ENCODE measurements around the gene LYPD3. TPM values are rescaled to one million over a fixed set of nuclear protein-coding genes. Genes with fewer than 3 reads are reported as not detected.
A peak's percentile ranks its signal among the peaks of the same experiment; 100 is the strongest.

The LYPD3 gene
- total RNA-seq, 1 experiment from 2014 or later = not detected

DNA sequence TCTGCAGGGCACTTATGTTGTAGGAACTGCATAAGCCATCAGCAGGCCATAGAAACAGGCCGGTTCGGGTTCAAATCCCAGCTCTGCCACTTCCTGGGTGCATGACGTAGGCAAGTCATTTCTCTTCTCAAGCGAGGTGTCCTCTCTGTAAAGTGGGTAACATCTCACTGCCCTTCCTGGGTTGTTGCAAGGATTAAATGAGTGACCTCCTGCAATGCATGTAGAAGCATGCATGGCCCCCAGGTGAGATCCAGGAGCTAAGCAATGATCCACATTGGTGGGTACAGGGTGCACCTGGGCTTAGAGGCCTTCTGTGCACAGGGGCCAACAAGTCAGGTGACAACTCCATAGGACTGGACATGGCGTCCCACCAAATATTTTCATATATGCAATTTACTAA is 25.4 kb upstream of the LYPD3 start:
- no peak for DNase-seq
- no peaks in the 10 kb centered on the region for H3K36me3 ChIP-seq

DNA sequence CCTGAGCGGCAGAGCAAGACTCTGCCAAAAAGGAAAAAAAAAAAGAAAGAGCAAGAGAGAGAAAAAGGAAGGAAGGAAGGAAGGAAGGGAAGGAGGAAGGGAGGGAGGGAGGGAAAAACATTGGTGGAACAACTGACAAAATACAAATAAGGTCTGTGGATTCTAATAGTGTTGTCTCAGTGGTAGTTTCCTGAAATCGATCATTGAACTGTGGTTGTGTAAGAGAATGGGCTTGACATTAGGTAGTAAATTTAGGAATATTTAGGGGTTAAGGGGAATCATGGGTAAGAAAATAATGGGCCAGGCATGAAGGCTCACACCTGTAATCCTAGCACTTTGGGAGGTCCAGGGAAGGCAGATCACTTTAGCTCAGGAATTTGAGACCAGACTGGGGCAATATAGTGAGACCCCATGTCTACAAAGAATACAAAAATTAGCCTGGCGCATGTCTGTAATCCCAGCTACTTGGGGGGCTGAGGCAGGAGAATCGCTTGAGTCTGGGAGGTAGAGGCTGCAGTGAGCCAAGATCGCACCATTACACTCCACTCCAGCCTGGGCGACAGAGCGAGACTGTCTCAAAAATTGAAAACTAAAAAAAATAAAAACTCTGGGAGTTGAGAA is 24.7 kb upstream of the LYPD3 start:
- Histone ChIP-seq H3K4me3 (no peak overlapping the region), H3K27me3 (no peaks in the 10 kb centered on the region), H3K36me3 (no peaks in the 10 kb centered on the region), H3K9me3 (no peaks in the 10 kb centered on the region)
- no peak for DNase-seq

More for the DNA sequence above, 25.4 kb upstream of the LYPD3 start:
- no peaks in the 10 kb centered on the region for H3K27me3 ChIP-seq
- H3K4me3 ChIP-seq = no peak overlapping the region
- no peaks in the 10 kb centered on the region for H3K9me3 ChIP-seq

DNA sequence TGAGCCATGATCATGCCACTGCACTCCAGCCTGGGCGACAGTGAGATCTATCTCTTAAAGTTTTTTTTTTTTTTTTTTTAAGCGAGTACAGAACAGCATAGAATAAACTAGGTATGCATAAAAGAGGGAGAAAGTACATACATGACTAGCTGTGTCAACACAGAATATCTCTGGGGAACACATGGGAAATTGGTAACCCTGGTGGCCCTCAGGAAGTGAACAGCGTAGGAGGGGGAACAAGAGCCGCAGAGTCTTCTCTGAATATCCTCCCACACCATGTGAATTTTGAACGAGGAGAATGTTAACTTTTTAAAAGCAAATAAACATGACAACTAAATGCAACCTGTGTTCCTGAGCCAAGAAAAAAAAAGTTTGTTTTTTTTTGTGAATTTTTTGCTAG is 23.9 kb upstream of the LYPD3 start:
- Histone ChIP-seq H3K27me3 (no peaks in the 10 kb centered on the region), H3K4me3 (no peak overlapping the region), H3K9me3 (no peaks in the 10 kb centered on the region), H3K36me3 (no peaks in the 10 kb centered on the region)
- no peak for DNase-seq

DNA sequence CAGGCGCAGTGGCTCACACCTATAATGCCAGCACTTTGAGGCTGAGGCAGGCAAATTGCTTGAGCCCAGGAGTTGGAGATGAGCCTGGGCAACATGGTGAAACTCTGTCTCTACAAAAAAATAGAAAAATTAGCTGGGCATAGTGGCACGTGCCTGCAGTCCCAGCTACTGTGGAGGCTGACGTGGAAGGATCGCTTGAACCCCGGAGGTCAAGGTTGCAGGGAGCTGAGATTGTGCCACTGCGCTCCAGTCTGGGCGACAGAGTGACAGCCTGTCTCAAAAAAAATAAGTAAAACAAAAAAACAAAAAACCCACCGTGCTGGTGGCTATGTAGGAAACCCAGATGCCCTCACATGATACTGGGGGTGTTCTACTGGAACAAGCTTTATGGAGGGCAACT is 22.8 kb upstream of the LYPD3 start:
- Histone ChIP-seq H3K9me3 (no peaks in the 10 kb centered on the region), H3K36me3 (no peaks in the 10 kb centered on the region), H3K27me3 (no peaks in the 10 kb centered on the region), H3K4me3 (no peak overlapping the region)
- no peak for DNase-seq

DNA sequence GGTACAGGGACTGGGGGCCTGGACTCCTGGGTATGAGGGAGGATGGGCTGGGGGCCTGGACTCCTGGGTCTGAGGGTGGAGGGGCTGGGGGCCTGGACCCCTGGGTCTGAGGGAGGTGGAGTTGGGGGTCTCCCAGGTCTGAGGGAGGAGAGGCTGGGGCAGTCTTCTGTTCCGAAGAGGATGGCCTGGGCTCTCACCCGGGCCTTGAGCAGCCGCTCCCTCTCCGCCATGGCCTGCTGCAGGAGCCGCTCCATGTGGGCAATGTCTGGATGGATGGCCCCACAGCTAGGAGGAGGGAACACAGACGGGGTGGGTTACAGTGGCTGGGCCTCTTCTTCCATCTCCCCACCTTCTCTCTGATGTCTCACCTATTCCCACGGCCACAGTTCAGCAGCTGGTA is 21.0 kb upstream of the LYPD3 start:
- H3K4me3 ChIP-seq = no peak overlapping the region
- DNase-seq = no peak

DNA sequence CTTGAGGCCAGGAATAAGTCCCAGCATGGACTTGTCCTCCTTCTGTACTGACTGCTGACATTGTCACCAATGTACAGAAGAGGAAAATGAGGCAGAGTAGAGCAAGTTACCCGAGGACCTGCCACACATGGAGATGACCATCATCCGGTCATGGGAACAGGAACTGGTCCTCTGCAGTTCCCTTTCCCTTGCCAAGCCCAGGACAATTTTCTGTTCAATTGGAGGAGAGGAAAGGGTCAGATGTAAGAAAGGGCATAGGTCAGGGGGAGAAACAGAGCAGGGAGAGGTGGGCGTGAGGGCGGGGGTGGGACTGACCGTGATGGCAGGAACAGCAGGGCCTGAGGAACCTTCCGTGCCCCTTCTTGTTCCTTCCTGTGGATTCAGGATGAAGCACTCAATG is 20.5 kb upstream of the LYPD3 start:
- no peak overlapping the region for H3K4me3 ChIP-seq
- no peaks in the 10 kb centered on the region for H3K36me3 ChIP-seq
- H3K9me3 ChIP-seq = no peaks in the 10 kb centered on the region
- no peaks in the 10 kb centered on the region for H3K27me3 ChIP-seq
- no peak for DNase-seq

More for the DNA sequence above, 21.0 kb upstream of the LYPD3 start:
- Histone ChIP-seq H3K27me3 (no peaks in the 10 kb centered on the region), H3K36me3 (no peaks in the 10 kb centered on the region), H3K9me3 (no peaks in the 10 kb centered on the region)

DNA sequence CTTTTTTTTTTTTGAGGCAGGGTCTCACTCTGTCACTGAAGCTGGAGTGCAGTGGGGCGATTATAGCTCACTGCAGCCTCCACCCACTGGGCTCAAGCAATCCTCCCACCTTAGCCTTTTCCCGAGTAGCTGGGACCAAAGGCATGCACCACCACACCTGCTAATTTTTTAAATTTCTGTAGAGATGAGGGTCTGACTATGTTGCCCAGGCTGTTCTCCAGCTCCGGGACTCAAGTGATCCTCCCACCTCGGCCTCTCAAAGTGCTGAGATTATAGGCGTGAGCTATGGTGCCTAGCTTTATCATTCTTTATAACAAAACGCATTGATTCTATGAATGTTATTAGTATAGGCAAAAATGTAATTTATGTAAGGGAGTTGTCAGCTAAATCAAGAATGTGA is 17.9 kb upstream of the LYPD3 start:
- no peaks in the 10 kb centered on the region for H3K9me3 ChIP-seq
- no peak for DNase-seq
- H3K27me3 ChIP-seq = no peaks in the 10 kb centered on the region
- no peak overlapping the region for H3K4me3 ChIP-seq
- peaks cover 2% of the 10 kb centered on the region; the same call in 1 of the 2 replicates for H3K36me3 ChIP-seq

DNA sequence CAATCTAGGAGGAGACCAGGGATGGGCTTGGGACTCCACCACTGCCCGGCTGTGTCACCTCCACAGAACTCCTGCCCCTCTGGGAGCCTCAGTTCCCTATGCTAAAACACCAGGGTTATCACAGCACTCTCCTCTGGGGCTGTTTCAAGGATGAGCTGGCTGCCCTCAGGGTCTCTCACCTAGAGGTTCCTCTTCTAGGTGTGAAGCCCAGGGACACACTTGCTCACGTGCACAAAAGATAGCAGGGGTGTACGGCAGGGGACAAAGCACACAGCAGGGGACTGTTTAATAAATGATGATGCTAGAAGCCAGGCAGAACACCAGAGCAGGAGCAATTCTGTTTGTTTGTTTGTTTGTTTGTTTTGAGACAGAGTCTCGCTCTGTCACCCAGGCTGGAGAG is 16.8 kb upstream of the LYPD3 start:
- no peak overlapping the region for H3K4me3 ChIP-seq
- H3K27me3 ChIP-seq = no peaks in the 10 kb centered on the region
- H3K9me3 ChIP-seq = no peaks in the 10 kb centered on the region
- no peak for DNase-seq
- H3K36me3 ChIP-seq = peaks cover 2% of the 10 kb centered on the region; the same call in 1 of the 2 replicates

DNA sequence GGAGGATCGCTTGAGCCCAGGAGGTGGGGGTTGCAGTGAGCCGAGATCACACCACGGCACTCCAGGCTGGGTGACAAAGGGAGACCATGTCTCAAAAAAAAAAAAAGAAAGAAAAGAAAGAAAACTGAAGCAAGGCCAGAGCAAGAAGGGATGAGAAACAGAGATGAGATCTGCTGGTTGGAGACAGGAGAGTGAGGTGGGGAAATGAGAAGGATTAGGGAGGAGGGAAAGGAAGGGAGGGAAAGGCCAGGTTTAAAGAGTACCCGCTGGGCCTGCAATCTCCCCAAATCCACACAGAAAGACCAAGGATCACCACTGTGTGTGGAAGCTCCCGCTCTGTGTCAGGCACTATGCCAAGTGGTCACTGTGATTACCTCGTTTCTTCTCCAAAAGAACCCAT is 16.3 kb upstream of the LYPD3 start:
- Histone ChIP-seq H3K9me3 (no peaks in the 10 kb centered on the region), H3K4me3 (no peak overlapping the region), H3K36me3 (peaks cover 2% of the 10 kb centered on the region; the same call in 1 of the 2 replicates), H3K27me3 (no peaks in the 10 kb centered on the region)
- no peak for DNase-seq

DNA sequence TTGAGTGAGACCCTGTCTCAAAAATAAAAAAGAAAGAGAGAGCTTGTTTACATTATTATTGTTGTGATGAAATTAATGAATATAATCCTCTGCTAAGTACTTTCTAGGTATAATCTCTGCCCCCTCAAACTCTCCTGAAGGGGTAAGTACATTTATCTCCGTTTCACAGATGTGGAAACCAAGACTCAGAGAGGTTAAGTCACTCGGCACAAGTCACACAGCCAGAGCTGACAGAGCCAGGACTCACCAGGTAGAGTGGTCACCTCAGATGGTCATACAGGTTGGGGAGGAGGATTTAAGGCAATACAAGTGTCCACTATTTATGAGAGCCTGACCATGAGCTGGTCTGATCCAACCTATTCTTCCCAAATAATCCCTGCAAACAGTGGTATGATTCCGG is 15.2 kb upstream of the LYPD3 start:
- DNase-seq = no peak
- H3K36me3 ChIP-seq = peaks cover 6% of the 10 kb centered on the region
- H3K9me3 ChIP-seq = no peaks in the 10 kb centered on the region
- H3K4me3 ChIP-seq = no peak overlapping the region
- H3K27me3 ChIP-seq = no peaks in the 10 kb centered on the region

DNA sequence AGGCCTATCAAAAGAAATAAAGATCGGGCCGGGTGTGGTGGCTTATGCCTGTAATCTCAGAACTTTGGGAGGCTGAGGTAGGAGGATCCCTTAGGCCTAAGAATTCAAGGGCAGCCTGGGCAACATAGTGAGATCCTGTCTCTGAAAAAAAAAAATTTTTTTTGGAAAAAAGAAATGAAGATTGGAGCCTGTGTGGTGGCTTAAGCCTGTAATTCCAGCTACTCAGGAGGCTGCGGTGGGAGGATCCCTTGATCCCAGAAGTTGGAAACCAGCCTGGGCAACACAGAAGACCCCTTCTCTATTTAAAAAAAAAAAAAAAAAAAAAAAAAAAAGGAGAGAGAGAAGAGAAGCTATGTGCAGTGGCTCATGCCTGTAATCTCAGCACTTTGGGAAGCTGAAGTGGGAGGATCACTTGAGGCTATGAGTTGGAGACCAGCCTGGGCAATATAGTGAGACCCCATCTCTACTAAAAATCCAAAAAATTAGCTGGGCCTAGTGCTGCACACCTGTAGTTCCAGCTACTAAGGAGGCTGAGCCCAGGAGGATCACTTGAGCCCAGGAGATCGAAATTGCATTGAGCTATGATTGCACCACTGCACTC is 14.7 kb upstream of the LYPD3 start:
- Histone ChIP-seq H3K4me3 (no peak overlapping the region), H3K36me3 (peaks cover 9% of the 10 kb centered on the region), H3K9me3 (no peaks in the 10 kb centered on the region), H3K27me3 (no peaks in the 10 kb centered on the region)
- no peak for DNase-seq

DNA sequence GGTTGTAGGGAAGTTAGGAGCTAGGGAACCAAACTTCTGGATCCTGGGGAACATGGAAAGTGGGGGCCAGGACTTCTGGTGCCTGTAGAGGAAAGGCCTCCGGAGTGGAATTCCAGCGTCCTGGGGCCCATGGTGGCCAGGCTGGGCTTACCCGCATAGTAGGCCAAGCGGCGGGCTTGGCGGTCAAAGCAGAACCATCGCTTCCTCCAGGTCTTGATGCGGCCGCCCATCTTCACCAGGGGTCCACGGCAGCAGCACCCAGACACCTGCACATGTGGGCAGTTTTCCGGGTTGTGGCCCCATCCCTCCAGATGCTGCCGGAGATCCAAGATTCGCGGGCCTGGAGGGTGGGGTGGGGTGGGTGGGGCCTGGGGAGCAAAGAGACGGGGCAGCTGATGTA is 13.8 kb upstream of the LYPD3 start:
- H3K27me3 ChIP-seq = no peaks in the 10 kb centered on the region
- H3K4me3 ChIP-seq = no peak overlapping the region
- H3K9me3 ChIP-seq = no peaks in the 10 kb centered on the region
- DNase-seq = no peak
- peaks cover 10% of the 10 kb centered on the region for H3K36me3 ChIP-seq

DNA sequence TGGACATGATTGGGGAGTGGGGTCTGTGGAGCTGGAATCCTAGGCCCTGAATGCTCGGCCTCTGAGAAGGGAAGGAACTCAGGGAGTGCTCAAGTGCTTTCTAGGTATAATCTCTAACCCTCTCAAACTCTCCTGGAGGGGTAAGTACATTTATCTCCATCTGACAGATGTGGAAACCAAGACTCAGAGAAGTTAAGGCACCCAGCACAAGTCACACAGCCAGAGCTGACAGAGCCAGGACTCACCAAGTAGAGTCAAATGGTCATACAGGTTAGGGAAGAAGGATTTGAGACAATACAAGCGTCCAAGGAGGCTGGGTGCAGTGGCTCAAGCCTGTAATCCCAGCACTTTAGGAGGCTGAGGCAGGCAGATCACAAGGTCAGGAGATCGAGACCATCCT is 12.9 kb upstream of the LYPD3 start:
- no peak for DNase-seq
- no peaks in the 10 kb centered on the region for H3K9me3 ChIP-seq
- peaks cover 10% of the 10 kb centered on the region for H3K36me3 ChIP-seq
- no peaks in the 10 kb centered on the region for H3K27me3 ChIP-seq
- H3K4me3 ChIP-seq = no peak overlapping the region

DNA sequence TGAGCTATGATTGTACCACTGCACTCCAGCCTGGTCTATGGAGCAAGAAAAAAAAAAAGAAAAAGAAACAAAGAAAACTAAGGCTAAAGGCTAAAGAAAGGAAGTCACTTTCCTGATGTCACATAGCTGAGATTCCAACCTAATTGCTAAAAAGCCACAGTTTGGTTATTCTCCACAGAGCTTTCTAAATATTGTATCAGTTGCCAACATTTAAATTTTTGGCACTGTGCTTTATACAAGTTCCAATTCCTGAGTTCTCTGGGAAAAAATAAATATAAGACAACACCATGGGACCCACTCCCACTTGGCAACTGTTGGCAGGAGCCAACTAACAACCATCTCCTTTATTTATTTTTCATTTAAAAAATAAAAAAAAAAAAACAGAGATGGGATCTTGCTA is 11.2 kb upstream of the LYPD3 start:
- peaks cover 10% of the 10 kb centered on the region for H3K36me3 ChIP-seq
- H3K9me3 ChIP-seq = no peaks in the 10 kb centered on the region
- H3K4me3 ChIP-seq = no peak overlapping the region
- no peaks in the 10 kb centered on the region for H3K27me3 ChIP-seq
- peak; percentile 62 for DNase-seq

DNA sequence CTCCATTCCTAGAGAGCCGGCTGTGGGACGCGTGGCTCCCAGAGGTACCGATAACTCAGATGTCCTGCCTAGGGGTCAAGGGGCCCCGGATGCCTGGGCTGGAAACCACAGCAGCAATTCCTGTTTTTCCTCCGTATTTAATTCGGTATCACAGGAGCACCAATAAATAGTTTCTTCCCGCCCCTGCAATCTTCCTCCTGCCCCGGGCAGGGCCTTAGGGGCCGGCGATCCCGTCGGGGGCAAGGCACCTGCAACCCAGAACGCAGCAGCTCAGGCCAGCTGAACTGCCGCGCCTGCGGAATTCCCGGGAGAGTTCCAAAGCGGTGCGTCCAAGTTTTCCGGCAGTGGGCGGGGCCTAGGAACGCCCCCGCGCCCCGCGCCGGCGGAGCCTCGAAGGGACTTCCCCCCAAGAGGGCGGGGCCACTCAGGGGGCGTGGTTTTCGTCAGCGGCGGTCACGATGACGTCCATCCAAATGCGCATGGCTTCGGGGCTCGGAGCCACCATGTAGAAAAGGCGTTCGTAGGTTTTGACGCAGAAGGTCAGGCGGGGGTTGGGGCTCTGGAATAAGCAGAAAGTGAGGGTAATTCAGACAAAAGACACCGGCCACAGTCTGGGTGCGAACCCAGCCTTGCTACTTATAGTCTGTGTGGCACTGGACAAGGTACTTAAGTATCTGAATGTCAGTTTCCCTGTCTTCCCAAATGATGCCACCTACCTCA is 9.7 kb upstream of the LYPD3 start:
- Histone ChIP-seq H3K27me3 (no peaks in the 10 kb centered on the region), H3K9me3 (no peaks in the 10 kb centered on the region), H3K36me3 (peaks cover 8% of the 10 kb centered on the region), H3K4me3 (no peak overlapping the region)
- DNase-seq = no peak

DNA sequence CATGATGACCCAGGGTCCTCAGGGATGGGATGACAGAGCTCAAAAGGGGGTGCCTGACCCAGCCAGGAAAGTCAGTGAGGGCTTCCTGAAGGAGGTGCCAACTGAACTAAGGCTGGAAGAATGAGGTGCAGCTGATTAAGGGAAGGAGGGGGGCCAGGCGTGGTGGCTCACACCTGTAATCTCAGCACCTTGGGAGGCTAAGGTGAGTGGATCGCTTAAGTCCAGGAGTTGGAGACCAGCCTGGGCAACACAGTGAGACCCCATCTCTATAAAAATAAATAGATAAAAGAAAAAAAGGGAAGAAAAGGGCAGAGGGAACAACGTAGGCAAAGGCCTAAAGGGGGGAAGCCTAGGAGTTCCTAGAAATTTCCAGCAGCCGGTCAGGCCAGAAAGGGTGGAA is 9.1 kb upstream of the LYPD3 start:
- no peak for DNase-seq
- peaks cover 8% of the 10 kb centered on the region for H3K36me3 ChIP-seq
- no peaks in the 10 kb centered on the region for H3K27me3 ChIP-seq
- H3K9me3 ChIP-seq = no peaks in the 10 kb centered on the region
- H3K4me3 ChIP-seq = no peak overlapping the region

DNA sequence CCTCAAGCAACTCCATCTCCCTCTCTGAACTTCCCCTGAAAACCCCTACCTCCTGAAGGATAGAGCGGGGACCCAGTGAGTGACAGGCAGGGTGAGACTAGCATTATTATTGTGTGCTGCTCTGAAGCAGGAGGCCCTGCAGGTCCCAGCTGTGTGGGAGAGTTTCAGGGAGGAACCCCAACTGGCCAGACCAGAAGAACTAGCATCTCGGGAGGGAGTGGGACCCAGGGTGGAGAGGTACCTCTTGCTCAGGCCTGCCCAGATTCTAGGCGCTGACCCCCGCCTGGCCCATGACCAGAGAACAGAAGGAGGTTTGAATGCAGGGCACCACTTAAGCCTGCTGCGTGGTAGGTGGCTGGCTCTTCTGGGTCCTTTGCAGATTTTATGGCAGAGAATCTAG is 5.7 kb upstream of the LYPD3 start:
- Histone ChIP-seq H3K27me3 (no peaks in the 10 kb centered on the region), H3K36me3 (peaks cover 8% of the 10 kb centered on the region), H3K4me3 (no peak overlapping the region), H3K9me3 (no peaks in the 10 kb centered on the region)
- no peak for DNase-seq

DNA sequence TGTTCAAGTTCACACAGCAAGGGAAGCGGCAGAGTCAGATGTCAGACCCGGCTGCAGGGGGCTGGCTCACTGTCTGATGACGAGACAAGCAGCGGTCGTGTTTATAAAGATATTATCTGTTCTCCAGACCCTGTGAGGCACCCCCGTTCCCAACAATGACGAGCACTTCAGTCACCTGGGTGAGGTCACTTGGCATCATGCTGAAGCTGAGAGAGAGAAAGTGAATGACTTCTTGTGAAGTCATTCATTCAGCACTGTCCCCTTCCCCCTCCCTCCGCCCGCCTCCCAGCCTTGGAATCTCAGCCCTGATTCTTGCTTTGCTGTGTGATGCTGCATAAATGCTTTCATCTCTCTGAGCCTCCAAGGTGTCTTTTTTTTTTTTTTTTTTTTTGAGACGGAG is 4.9 kb upstream of the LYPD3 start:
- Histone ChIP-seq H3K36me3 (peaks cover 4% of the 10 kb centered on the region; the same call in 1 of the 2 replicates), H3K4me3 (no peak overlapping the region), H3K27me3 (no peaks in the 10 kb centered on the region), H3K9me3 (no peaks in the 10 kb centered on the region)
- DNase-seq = peak; percentile 62

All from MG63 (cell line).